ENCODE results near the gene RIC3. TPM values are rescaled to one million over a fixed set of nuclear protein-coding genes. Genes with fewer than 3 reads are reported as not detected.

The RIC3 gene
- total RNA-seq, 2 donors from 2014 or later, result 23.5 to 25.3 TPM

DNA sequence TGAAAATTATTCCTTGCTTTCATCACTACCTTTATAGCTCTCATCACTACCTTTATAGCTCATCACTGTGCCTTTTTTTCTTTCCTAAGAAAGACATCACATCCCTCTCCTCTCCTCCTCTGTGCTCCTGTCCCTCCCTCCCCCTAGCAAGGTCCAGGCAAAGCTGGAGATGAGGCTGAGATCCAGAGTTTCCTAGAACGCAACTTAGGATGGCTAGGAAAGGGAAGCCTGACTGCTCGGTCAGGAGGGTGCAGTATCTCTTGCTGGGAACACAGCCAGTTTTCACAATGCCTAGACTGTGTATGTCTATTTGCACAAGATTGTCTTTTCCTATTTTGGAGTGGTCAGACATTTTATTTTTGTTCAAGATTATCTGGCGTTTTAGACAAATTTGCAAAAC lies 63.2 kb downstream of the RIC3 start:
- WGBS, 2 experiments (ENCODE audit: insufficient coverage in 1 of 2, insufficient read length in 1 of 2), result 94 to 95% methylated on average over 3 of the region's 3 CpGs
- Mint-ChIP-seq H3K36me3 (ENCODE audit: low read depth) (peaks cover 23% of the 10 kb centered on the region), H3K4me1 (peaks cover 4% of the 10 kb centered on the region), H3K27me3 (ENCODE audit: insufficient read depth) (no peaks in the 10 kb centered on the region), H3K9me3 (no peaks in the 10 kb centered on the region), H3K27ac (no peak overlapping the region), H3K4me3 (no peak overlapping the region)
- DNase-seq, result no peak
- TF ChIP-seq, protein P1, sequence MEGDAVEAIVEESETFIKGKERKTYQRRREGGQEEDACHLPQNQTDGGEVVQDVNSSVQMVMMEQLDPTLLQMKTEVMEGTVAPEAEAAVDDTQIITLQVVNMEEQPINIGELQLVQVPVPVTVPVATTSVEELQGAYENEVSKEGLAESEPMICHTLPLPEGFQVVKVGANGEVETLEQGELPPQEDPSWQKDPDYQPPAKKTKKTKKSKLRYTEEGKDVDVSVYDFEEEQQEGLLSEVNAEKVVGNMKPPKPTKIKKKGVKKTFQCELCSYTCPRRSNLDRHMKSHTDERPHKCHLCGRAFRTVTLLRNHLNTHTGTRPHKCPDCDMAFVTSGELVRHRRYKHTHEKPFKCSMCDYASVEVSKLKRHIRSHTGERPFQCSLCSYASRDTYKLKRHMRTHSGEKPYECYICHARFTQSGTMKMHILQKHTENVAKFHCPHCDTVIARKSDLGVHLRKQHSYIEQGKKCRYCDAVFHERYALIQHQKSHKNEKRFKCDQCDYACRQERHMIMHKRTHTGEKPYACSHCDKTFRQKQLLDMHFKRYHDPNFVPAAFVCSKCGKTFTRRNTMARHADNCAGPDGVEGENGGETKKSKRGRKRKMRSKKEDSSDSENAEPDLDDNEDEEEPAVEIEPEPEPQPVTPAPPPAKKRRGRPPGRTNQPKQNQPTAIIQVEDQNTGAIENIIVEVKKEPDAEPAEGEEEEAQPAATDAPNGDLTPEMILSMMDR (conservative IDR thresholded peaks at IDR 0.05), result no peak
- Histone ChIP-seq H3K36me3 (ENCODE audit: control insufficient read depth, insufficient read depth, low read length) (peaks cover 40% of the 10 kb centered on the region), H3K27me3 (ENCODE audit: control insufficient read depth, insufficient read depth, low read length, poor library complexity, severe bottlenecking) (no peaks in the 10 kb centered on the region), H3K9ac (ENCODE audit: extremely low read depth, low read length, poor library complexity, severe bottlenecking) (no peak overlapping the region), H3K27ac (ENCODE audit: low read depth, low read length) (no peak overlapping the region), H3K4me1 (ENCODE audit: control insufficient read depth, insufficient read depth, low read length) (no peaks in the 10 kb centered on the region), H3K9me3 (ENCODE audit: control insufficient read depth, low read length) (no peaks in the 10 kb centered on the region), H3K4me3 (ENCODE audit: low read length) (no peak overlapping the region)

DNA sequence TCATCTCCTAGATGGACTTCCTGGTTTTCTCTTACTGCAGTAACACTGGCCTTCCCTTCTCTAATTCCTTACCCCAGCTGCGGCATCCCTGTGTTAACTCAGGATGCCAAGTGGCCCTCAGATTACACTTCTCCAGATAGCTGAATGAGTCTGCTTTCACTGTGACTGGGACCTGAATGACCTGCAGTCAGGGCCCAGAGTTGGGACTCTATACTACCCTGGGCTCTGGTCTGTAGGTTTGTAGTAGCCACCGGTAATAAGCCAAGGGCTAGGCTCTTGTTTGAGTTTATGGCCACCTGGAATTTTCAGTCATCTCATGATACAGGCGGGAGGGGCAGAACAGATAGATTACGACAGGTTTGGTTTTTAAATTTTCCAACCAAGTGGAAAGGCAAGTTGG lies 63.7 kb downstream of the RIC3 start:
- 95 to 97% methylated on average over 4 of the region's 4 CpGs for WGBS, 2 experiments (ENCODE audit: insufficient coverage in 1 of 2, insufficient read length in 1 of 2)
- no peak for DNase-seq
- Mint-ChIP-seq H3K27me3 (ENCODE audit: insufficient read depth) (no peaks in the 10 kb centered on the region), H3K36me3 (ENCODE audit: low read depth) (peaks cover 23% of the 10 kb centered on the region), H3K4me1 (peaks cover 4% of the 10 kb centered on the region), H3K27ac (no peak overlapping the region), H3K9me3 (no peaks in the 10 kb centered on the region), H3K4me3 (no peak overlapping the region)
- Histone ChIP-seq H3K4me1 (ENCODE audit: control insufficient read depth, insufficient read depth, low read length) (no peaks in the 10 kb centered on the region), H3K27ac (ENCODE audit: low read depth, low read length) (no peak overlapping the region), H3K9me3 (ENCODE audit: control insufficient read depth, low read length) (no peaks in the 10 kb centered on the region), H3K4me3 (ENCODE audit: low read length) (no peak overlapping the region), H3K36me3 (ENCODE audit: control insufficient read depth, insufficient read depth, low read length) (peaks cover 40% of the 10 kb centered on the region), H3K27me3 (ENCODE audit: control insufficient read depth, insufficient read depth, low read length, poor library complexity, severe bottlenecking) (no peaks in the 10 kb centered on the region), H3K9ac (ENCODE audit: extremely low read depth, low read length, poor library complexity, severe bottlenecking) (no peak overlapping the region)
- TF ChIP-seq, protein P1 (conservative IDR thresholded peaks at IDR 0.05), result no peak

DNA sequence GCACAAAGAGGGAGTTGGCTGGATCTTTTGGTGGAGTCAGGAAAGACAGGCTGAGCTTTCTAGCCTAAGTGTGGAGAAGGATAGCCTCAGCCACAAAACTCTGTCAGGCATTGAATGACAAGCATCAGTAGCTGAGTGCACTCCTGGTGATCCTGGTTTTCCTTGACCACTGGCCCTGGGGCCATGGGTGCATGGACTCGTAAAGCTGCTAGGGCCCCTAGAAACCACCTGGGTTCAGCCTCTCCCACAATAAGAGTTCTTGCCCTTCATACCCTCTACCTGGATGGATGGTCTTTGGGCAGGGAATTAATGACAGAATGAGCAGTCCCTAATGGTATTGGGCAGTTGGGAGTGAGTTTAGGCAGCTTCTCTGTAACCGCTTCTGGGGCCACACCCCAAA lies 64.9 kb downstream of the RIC3 start:
- no peak for DNase-seq
- Mint-ChIP-seq H3K36me3 (ENCODE audit: low read depth) (peaks cover 23% of the 10 kb centered on the region), H3K27ac (no peak overlapping the region), H3K27me3 (ENCODE audit: insufficient read depth) (no peaks in the 10 kb centered on the region), H3K4me1 (peaks cover 5% of the 10 kb centered on the region), H3K4me3 (no peak overlapping the region), H3K9me3 (no peaks in the 10 kb centered on the region)
- peaks cover 2% of the 10 kb centered on the region for H3K4me1 ChIP-seq (ENCODE audit: control insufficient read depth, insufficient read depth, low read length)
- WGBS, 2 experiments (ENCODE audit: insufficient coverage in 1 of 2, insufficient read length in 1 of 2), result 92 to 100% methylated on average over 1 to 2 of the region's 2 CpGs
- H3K9ac ChIP-seq (ENCODE audit: extremely low read depth, low read length, poor library complexity, severe bottlenecking), result no peak overlapping the region
- H3K27me3 ChIP-seq (ENCODE audit: control insufficient read depth, insufficient read depth, low read length, poor library complexity, severe bottlenecking), result no peaks in the 10 kb centered on the region
- no peak overlapping the region for H3K4me3 ChIP-seq (ENCODE audit: low read length)
- no peaks in the 10 kb centered on the region for H3K9me3 ChIP-seq (ENCODE audit: control insufficient read depth, low read length)
- TF ChIP-seq, protein P1 (conservative IDR thresholded peaks at IDR 0.05), result no peak
- H3K27ac ChIP-seq (ENCODE audit: low read depth, low read length), result no peak overlapping the region
- peaks cover 35% of the 10 kb centered on the region for H3K36me3 ChIP-seq (ENCODE audit: control insufficient read depth, insufficient read depth, low read length)
